PC-9 (cell line): ENCODE measurements around the gene TPM2. TPM values are rescaled to one million over a fixed set of nuclear protein-coding genes. Genes with fewer than 3 reads are reported as not detected.

ENCODE experiments used
- BruUV-seq: library from RNA; stranded (reverse); fragments of 400-500 nt; replicated peaks from 2 replicates; lab custom pipeline; 2021; lab: Mats Ljungman, UMichigan
- CTCF ChIA-PET: fragments of 300-600 bp; sonication (Branson Sonifier 250); formaldehyde crosslinking; loops from one replicate; lab custom pipeline; 2022; ENCODE audit warnings: antibody characterized with exemption; lab: Charles Lee
- POLR2A ChIA-PET: fragments of 300-600 bp; sonication (Branson Sonifier 250); formaldehyde crosslinking; loops from one replicate; lab custom pipeline; 2022; ENCODE audit warnings: antibody characterized with exemption; ENCODE audit not compliant: unreplicated experiment; lab: Charles Lee
- DNase-seq, 2 experiments: peaks; one replicate each; pipeline versions ENCODE4 v3.0.0 to v3.0.0-alpha.2; 2015 to 2022; ENCODE audit warnings: mixed read lengths in 1 of 2
- H2AFZ ChIP-seq: fragments of 200-600 bp; sonication (generic); 2 replicates; pipeline ENCODE4 v1.8.1; 2017; ENCODE audit warnings: antibody characterized with exemption
- H3F3A ChIP-seq: fragments of 200-600 bp; sonication (generic); 2 replicates; pipeline ENCODE4 v1.8.1; 2017; ENCODE audit warnings: antibody characterized with exemption, mild to moderate bottlenecking, low read depth; ENCODE audit not compliant: insufficient read depth
- H3K27ac ChIP-seq: fragments of 200-600 bp; sonication (generic); 2 replicates; pipeline ENCODE4 v1.6.1; 2016; ENCODE audit warnings: mixed run types
- H3K27me3 ChIP-seq: fragments of 200-600 bp; sonication (generic); 2 replicates; pipeline ENCODE4 v1.6.1; 2016; ENCODE audit warnings: low read depth, mixed run types; ENCODE audit not compliant: insufficient read depth
- H3K36me3 ChIP-seq: fragments of 200-600 bp; sonication (generic); 2 replicates; pipeline ENCODE4 v1.6.1; 2016; ENCODE audit warnings: low read depth, mixed run types
- H3K4me1 ChIP-seq: fragments of 200-600 bp; sonication (generic); replicated peaks from 2 replicates; pipeline ENCODE4 v1.6.1; 2016; ENCODE audit warnings: mixed run types; ENCODE audit not compliant: insufficient read depth
- H3K4me2 ChIP-seq: fragments of 200-600 bp; sonication (generic); 2 replicates; pipeline ENCODE4 v1.6.1; 2017; ENCODE audit warnings: mixed run types
- H3K4me3 ChIP-seq: fragments of 200-600 bp; sonication (generic); 2 replicates; pipeline ENCODE4 v1.6.1; 2016; ENCODE audit warnings: mixed run types
- H3K79me2 ChIP-seq: fragments of 200-600 bp; sonication (generic); 2 replicates; pipeline ENCODE4 v1.6.1; 2017; ENCODE audit warnings: low read depth, mixed run types
- H3K9me2 ChIP-seq: fragments of 200-600 bp; sonication (generic); 2 replicates; pipeline ENCODE4 v1.8.1; 2017; ENCODE audit warnings: mild to moderate bottlenecking; ENCODE audit not compliant: insufficient read depth
- H3K9me3 ChIP-seq: fragments of 200-600 bp; sonication (generic); 2 replicates; pipeline ENCODE4 v1.8.1; 2016; ENCODE audit warnings: low read depth; ENCODE audit not compliant: insufficient read depth
- H4K20me1 ChIP-seq: fragments of 200-600 bp; sonication (generic); 2 replicates; pipeline ENCODE4 v1.8.1; 2017; ENCODE audit not compliant: insufficient read depth
- CTCF ChIP-seq: fragments of 200-600 bp; sonication (generic); conservative IDR thresholded peaks from 2 replicates; pipeline ENCODE4 v1.6.1; 2017; ENCODE audit warnings: mixed run types, antibody characterized with exemption, mild to moderate bottlenecking, moderate library complexity
- EZH2 ChIP-seq: fragments of 200-600 bp; sonication (generic); IDR thresholded peaks from 2 replicates; pipeline ENCODE4 v1.8.0; 2017; ENCODE audit warnings: antibody characterized with exemption, low read depth
- intact Hi-C: fragments of 100-400 bp; cut with micrococcal nuclease; formaldehyde crosslinking; loops from one replicate; pipeline ENCODE4 v1.10.0; 2022; ENCODE audit not compliant: unreplicated experiment
- total RNA-seq: library from RNA; stranded (reverse); gene quantifications from 2 replicates; pipeline ENCODE4 v1.2.3, GENCODE V29; 2021

TPM2 gene
- total RNA-seq, 1 experiment from 2014 or later: 30.5 TPM

GRCh38 chr9:35690614-35691333 lies 1.0 kb upstream of the TPM2 start:
- H3K9me2 ChIP-seq: no peaks in the 10 kb centered on the region
- H3K79me2 ChIP-seq: no peaks in the 10 kb centered on the region
- no TSS peak for BruUV-seq
- H3K27ac ChIP-seq: peak overlapping the region; percentile 32; the same call in 1 of the 2 replicates
- H3K4me1 ChIP-seq: peaks cover 21% of the 10 kb centered on the region
- peaks cover 14% of the 10 kb centered on the region; the same call in 1 of the 2 replicates for H3F3A ChIP-seq
- peak overlapping the region; percentile 92 for H2AFZ ChIP-seq
- no peaks in the 10 kb centered on the region for H3K36me3 ChIP-seq
- no peaks in the 10 kb centered on the region for H4K20me1 ChIP-seq
- peak overlapping the region; percentile 77 for H3K4me3 ChIP-seq
- H3K27me3 ChIP-seq: no peaks in the 10 kb centered on the region
- CTCF ChIA-PET: interaction anchor here (1.4 kb wide), 1 partner anchor 17 kb away, joined by 6 read pairs; the partner anchor contains the start of gene CA9
- TF ChIP-seq CTCF (no peak), EZH2 (no peak)
- intact Hi-C loops: no loop called here
- peak in 1 of 2 experiments; percentile 38 for DNase-seq
- H3K4me2 ChIP-seq: peak overlapping the region; percentile 74
- POLR2A ChIA-PET: interaction anchor here (0.7 to 0.9 kb wide), 2 partner anchors 29 to 1213 kb away, joined by 3 to 9 read pairs; no protein-coding TSS in a partner anchor
- no peaks in the 10 kb centered on the region for H3K9me3 ChIP-seq

DNA sequence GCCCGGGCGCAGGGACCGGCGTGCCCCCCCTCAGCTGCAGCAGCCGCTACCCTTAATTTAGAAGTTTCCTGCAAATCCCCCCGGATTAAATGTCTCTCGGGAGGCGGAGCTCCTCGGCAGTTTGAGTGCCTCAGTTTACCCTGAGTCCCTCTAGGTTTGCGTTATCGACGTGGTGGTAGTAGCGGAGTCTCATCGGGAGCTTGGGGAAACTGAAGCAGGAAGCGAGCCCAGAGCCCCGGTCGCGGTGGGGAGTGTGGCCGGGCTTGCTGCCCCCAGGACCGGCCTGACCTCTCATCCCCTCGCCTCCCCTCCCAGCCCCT lies 529 bp upstream of the TPM2 start:
- Histone ChIP-seq H4K20me1 (no peaks in the 10 kb centered on the region), H3K9me2 (no peaks in the 10 kb centered on the region), H3K27ac (no peak overlapping the region), H3K9me3 (no peaks in the 10 kb centered on the region), H3F3A (peaks cover 14% of the 10 kb centered on the region; the same call in 1 of the 2 replicates), H3K36me3 (no peaks in the 10 kb centered on the region), H3K27me3 (no peaks in the 10 kb centered on the region), H3K4me2 (peak overlapping the region; percentile 74), H3K4me3 (peak overlapping the region; percentile 77), H2AFZ (no peak overlapping the region), H3K4me1 (peaks cover 21% of the 10 kb centered on the region), H3K79me2 (no peaks in the 10 kb centered on the region)
- TF ChIP-seq CTCF (no peak), EZH2 (no peak)
- BruUV-seq: no TSS peak
- ChIA-PET CTCF (interaction anchor here (1.4 kb wide), 1 partner anchor 17 kb away, joined by 6 read pairs; the partner anchor contains the start of gene CA9), POLR2A (no interaction called here)
- no peak for DNase-seq
- intact Hi-C loops: no loop called here

DNA sequence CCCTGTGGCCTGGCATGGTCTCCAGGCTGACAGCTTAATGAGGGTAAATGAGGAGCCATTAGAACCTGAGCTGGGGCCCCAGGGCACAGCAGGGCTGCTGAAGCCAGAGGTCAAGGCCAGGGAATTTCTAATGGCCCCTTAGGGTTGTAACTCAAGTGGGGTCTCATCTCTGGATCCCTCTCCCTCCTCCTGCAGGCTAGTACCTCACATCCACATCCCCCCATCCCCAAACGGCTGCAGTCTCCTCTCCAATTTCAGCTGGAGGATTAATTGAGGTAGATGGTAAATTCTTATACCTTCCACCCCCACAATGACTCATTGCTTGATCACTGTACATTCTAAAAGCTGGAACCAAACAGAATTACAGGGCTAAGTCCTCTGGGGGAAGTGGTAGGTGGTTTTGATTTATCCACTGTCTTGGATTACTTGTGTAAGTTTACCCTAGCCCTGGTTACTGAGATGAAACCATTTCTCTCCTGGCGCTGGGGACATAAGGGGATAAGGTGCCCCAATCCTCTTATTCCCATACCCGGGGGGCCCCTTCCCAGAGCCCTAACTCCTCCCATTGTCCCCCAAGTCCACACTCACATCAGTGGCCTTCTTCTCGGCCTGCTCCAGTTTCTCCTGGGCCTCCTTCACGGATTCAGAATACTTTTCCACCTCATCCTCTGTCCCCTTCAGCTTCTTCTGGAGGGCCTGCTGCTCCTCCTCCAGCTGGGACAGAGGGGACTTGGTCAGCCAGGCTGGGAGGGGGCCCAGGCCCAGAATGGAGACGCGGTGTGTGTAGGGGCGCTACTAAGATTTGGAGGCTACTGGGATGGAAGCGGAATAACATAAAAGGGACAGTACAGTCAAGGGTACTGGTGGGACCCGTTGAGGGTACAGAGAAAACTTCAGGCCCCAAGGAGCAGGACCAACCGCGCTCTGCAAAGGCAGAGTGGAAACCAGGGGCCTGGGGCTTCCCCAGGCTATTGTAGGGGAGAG lies 875 bp downstream of the TPM2 start:
- Histone ChIP-seq H3K9me2 (no peaks in the 10 kb centered on the region), H4K20me1 (no peaks in the 10 kb centered on the region), H3K27me3 (no peaks in the 10 kb centered on the region), H3K27ac (peak overlapping the region; percentile 75), H3K79me2 (no peaks in the 10 kb centered on the region), H3K4me2 (peak overlapping the region; percentile 74), H3K4me3 (peak overlapping the region; percentile 33; the same call in 1 of the 2 replicates), H2AFZ (no peak overlapping the region), H3K4me1 (peaks cover 21% of the 10 kb centered on the region), H3K9me3 (no peaks in the 10 kb centered on the region), H3K36me3 (no peaks in the 10 kb centered on the region), H3F3A (peaks cover 14% of the 10 kb centered on the region; the same call in 1 of the 2 replicates)
- ChIA-PET POLR2A (interaction anchor here (0.6 kb wide), 1 partner anchor 8 kb away, joined by 4 read pairs; no protein-coding TSS in a partner anchor), CTCF (interaction anchor here (0.6 to 0.7 kb wide), 2 partner anchors 31 to 123 kb away, joined by 3 to 6 read pairs; partner anchors contain the start of genes RMRP and SPAG8)
- intact Hi-C loops: no loop called here
- DNase-seq: peak in 1 of 2 experiments; percentile 77
- no TSS peak for BruUV-seq
- no peak for TF ChIP-seq CTCF
- no peak for TF ChIP-seq EZH2
